Immature natural killer cell (primary cell): ENCODE data around the gene AIP. TPM values are rescaled to one million over a fixed set of nuclear protein-coding genes. Genes with fewer than 3 reads are reported as not detected.
"Not testable (repeated sequence)": the region's sequence is repeated elsewhere in the genome, so short reads cannot be mapped to it uniquely, and the experiment has no call there.

Experiments used
- DNase-seq, 3 donors: peaks; one replicate each; pipeline ENCODE4 v3.0.0; 2022; ENCODE audit warnings: mixed read lengths in 1 of 3
- H3K27ac Mint-ChIP-seq, 6 donors: one replicate each; pipeline ENCODE4 v1.8.0; 2020; ENCODE audit warnings: mixed read lengths in 6 of 6, mild to moderate bottlenecking in 5 of 6, inconsistent platforms in 4 of 6, moderate library complexity in 3 of 6
- H3K27me3 Mint-ChIP-seq, 3 donors: one replicate each; pipeline ENCODE4 v1.8.0; 2020 to 2021; ENCODE audit warnings: low read depth in 3 of 3, mild to moderate bottlenecking in 3 of 3, mixed read lengths in 3 of 3, moderate library complexity in 3 of 3, inconsistent platforms in 1 of 3
- H3K36me3 Mint-ChIP-seq, 3 donors: one replicate each; pipeline ENCODE4 v1.8.0; 2020; ENCODE audit warnings: mixed read lengths in 3 of 3, inconsistent platforms in 2 of 3, mild to moderate bottlenecking in 2 of 3
- H3K4me1 Mint-ChIP-seq, 2 donors: one replicate each; pipeline ENCODE4 v1.8.0; 2020; ENCODE audit warnings: inconsistent platforms in 2 of 2, mild to moderate bottlenecking in 2 of 2, mixed read lengths in 2 of 2, moderate library complexity in 1 of 2
- H3K4me3 Mint-ChIP-seq, 5 donors: one replicate each; pipeline ENCODE4 v1.8.0; 2020; ENCODE audit warnings: mild to moderate bottlenecking in 5 of 5, mixed read lengths in 5 of 5, inconsistent platforms in 3 of 5, moderate library complexity in 3 of 5
- H3K9me3 Mint-ChIP-seq, 6 donors: one replicate each; pipeline ENCODE4 v1.8.0; 2020; ENCODE audit warnings: mild to moderate bottlenecking in 6 of 6, mixed read lengths in 6 of 6, inconsistent platforms in 4 of 6, moderate library complexity in 3 of 6
- polyA plus RNA-seq, 3 donors: library from polyadenylated mRNA; unstranded; fragments of 300-500 nt; fragmentation: Illumina TruSeq; gene quantifications; one replicate each; pipeline ENCODE4 v1.2.3, GENCODE V29; 2021

The AIP gene
- polyA plus RNA-seq, 3 donors from 2014 or later = 130 to 163 (median 157) TPM

DNA sequence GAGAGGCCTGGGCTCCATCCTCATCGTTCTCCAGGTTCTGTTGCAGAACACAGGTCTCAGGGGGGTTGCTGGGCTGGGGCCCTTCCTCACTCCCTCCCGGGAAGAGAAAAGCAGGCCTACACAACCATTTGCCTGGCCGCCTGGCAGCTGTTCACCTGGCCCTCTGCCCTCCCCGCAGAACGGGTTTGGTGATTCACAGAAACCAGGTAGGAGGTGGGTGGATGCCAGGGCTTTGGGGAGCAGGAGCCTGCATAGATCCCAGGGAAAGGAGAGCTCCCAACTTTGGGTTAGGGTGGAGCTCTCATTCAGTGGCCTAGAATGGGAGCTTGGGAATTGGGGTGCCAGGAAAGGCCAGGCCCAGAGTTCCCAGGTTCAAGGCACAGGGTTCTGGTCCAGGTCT is 14.8 kb upstream of the AIP start:
- Mint-ChIP-seq H3K4me1 (peaks cover 25 to 29% of the 10 kb centered on the region in 2 donors), H3K27me3 (peaks cover 0 to 9% (median 2%) of the 10 kb centered on the region in 3 donors), H3K36me3 (no peaks in the 10 kb centered on the region), H3K4me3 (peak overlapping the region; percentile 82 to 87 (median 83)), H3K27ac (peak overlapping the region; percentile 61 to 89 (median 78)), H3K9me3 (no peaks in the 10 kb centered on the region)
- DNase-seq = no peak

DNA sequence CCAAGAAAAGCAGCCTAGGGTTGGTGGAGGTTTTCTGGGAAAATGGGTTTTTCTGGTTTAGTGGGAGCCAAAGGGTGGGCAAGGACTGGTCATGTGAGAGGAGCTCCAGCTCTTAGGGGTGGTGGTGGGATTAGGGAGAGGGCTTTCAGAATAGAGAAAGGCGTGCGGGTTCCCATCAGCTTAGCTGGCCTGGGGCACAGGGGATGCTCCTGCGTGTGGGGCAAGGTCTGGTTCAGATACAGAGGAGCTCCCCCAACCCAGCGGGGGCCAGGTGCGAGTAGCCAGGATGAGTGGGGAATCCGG is 14.4 kb upstream of the AIP start:
- Mint-ChIP-seq H3K27ac (peak overlapping the region; percentile 61 to 89 (median 77)), H3K9me3 (no peaks in the 10 kb centered on the region), H3K4me1 (peaks cover 25 to 29% of the 10 kb centered on the region in 2 donors), H3K36me3 (no peaks in the 10 kb centered on the region), H3K4me3 (peak overlapping the region; percentile 82 to 87 (median 83)), H3K27me3 (peaks cover 0 to 9% (median 3%) of the 10 kb centered on the region in 3 donors)
- DNase-seq = no peak

DNA sequence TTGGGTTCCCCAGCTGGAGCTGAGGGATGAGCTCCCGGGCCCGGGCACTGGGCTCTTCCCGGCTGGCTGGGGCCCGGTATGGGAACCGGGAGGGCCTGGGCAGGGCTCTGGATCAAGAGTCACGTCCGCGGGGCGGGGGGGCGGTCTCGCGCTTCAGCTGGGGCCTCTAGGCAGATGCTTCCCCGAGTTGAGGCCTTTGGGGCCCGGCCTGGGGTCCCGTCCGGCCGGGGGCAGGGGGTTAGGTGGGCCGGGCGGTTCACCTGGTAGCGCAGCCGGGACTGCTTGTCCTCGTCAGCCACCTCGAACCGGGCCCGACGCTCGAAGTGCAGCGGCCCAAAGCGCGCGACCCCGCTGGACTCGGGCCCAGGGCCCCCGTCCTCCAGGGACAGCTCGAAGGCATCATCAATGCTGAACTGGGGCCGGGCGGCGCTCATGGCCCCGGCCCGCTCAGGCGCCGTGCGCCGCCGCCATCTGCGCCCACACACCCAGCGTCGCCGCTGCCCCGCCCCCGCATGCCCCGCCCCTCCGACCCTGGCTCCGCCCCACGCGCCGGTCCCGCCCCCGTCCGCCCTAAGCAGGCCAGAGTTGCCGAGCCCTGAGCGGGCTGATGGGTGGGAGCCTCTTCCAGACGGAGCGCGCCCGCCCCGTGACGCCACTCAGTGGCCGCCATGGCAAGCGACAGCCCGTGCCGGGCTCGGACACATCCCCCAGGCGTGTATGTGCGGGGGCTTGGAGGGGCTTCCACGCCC is 13.9 kb upstream of the AIP start, which contains the start of gene TMEM134:
Gene TMEM134 (minus strand): TSS at position 493 of the 749 bp plus-strand sequence. CDS start 59 bp downstream, at position 434.
- H3K36me3 Mint-ChIP-seq = no peaks in the 10 kb centered on the region
- H3K27me3 Mint-ChIP-seq = peaks cover 0 to 9% (median 3%) of the 10 kb centered on the region in 3 donors
- peak within 1 kb of the TSS; percentile 70 to 92 (median 86) for H3K27ac Mint-ChIP-seq
- H3K4me1 Mint-ChIP-seq = peaks cover 24 to 26% of the 10 kb centered on the region in 2 donors
- DNase-seq = peak; percentile 85 to 90 (median 89)
- H3K9me3 Mint-ChIP-seq = no peaks in the 10 kb centered on the region
- H3K4me3 Mint-ChIP-seq = peak within 1 kb of the TSS; percentile 82 to 87 (median 83)

DNA sequence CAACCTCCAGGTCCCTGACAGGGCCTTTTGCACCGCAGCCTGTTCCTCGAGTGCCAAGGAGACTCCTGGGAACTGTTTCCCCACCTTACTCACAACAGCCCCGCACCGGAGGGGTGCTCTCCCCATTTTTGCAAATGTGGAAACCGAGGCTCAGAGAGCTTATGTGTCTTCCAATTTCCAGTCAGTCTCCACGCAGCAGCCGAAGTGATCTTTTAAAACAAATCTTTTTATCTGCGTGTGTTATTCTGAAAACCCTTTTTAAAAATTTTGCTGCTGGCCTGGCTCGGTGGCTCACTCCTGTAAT is 13.4 kb upstream of the AIP start:
- Mint-ChIP-seq H3K4me3 (peak overlapping the region; percentile 71 to 83 (median 80)), H3K27me3 (peaks cover 0 to 8% (median 3%) of the 10 kb centered on the region in 3 donors), H3K36me3 (no peaks in the 10 kb centered on the region), H3K27ac (peak overlapping the region; percentile 70 to 92 (median 84)), H3K9me3 (no peaks in the 10 kb centered on the region), H3K4me1 (peaks cover 19 to 21% of the 10 kb centered on the region in 2 donors)
- no peak for DNase-seq

DNA sequence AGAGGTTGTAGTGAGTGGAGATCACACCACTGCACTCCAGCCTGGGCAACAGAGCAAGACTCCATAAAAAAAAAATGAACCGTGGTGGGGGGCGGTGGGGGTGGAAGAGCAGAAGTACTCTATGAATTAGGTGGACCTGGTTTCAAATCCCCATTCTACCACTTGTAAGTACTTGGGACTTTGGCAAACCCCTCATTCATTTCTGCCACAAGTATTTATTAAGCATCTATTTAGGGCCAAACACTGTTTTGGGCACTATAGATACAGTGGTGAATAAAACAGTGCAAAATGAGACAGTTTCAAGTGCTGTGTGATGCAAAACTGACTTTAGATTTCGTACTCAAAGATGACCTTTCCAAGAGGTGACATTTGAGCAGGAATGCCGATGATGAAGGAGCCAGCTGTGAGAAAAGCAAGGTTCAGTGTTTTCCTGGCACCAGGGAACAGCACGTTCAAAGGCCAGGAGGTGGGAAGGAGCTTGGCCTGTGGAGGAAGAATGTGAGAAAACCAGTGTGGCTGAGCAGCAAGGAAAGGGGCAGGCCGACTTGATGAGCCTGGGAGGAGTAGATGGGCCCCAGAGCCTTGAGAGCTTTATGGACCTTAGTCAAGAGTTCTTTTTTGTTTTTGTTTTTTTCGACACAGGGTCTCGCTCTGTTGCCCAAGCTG is 12.4 kb upstream of the AIP start:
- no peaks in the 10 kb centered on the region for H3K9me3 Mint-ChIP-seq
- no peak for DNase-seq
- peaks cover 13 to 16% of the 10 kb centered on the region in 2 donors for H3K4me1 Mint-ChIP-seq
- peak overlapping the region in 3 of 5 donors; percentile 32 to 80 (median 68) for H3K4me3 Mint-ChIP-seq
- H3K27me3 Mint-ChIP-seq = peaks cover 0 to 4% (median under 1%) of the 10 kb centered on the region in 3 donors
- no peaks in the 10 kb centered on the region for H3K36me3 Mint-ChIP-seq
- peak overlapping the region in 4 of 6 donors; percentile 40 to 71 (median 62) for H3K27ac Mint-ChIP-seq

DNA sequence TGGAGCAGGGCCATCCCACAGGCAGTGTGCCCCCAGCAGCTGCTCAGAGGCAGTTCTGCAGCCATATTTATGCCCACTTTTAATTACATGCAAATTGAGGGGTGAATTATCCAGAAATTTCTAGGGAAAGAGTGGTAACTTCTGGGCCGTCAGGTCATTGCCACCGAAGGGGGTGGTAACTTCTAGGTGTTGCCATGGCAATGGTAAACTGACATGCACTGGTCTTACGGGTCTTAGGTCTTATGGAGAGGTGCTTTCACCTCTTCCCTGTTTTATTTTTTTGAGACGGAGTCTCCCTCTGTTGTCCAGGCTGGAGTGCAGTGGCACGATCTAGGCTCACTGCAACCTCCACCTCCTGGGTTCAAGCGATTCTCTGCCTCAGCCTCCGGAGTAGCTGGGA is 9.9 kb upstream of the AIP start:
- H3K36me3 Mint-ChIP-seq = no peaks in the 10 kb centered on the region
- no peak for DNase-seq

DNA sequence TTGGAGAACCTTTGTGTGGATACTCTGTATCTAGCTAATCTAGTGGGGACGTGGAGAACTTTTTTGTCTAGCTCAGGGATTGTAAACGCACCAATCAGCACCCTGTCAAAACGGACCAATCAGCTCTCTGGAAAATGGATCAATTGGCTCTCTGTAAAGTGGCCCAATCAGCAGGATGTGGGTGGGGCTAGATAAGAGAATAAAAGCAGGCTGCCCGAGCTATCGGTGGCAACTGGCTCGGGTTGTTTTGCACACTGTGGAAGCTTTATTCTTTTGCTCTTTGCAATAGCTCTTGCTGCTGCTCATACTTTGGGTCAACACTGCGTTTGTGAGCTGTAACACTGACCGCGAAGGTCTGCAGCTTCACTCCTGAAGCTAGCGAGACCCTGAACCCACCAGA is 6.1 kb upstream of the AIP start:
- not testable (repeated sequence) for H3K27me3 Mint-ChIP-seq, H3K9me3 Mint-ChIP-seq, DNase-seq, H3K36me3 Mint-ChIP-seq, H3K4me1 Mint-ChIP-seq, H3K4me3 Mint-ChIP-seq, H3K27ac Mint-ChIP-seq

More for the DNA sequence above, 9.9 kb upstream of the AIP start:
- peaks cover 9 to 12% of the 10 kb centered on the region in 2 donors for H3K4me1 Mint-ChIP-seq
- peak overlapping the region in 1 of 6 donors; percentile 16 for H3K27ac Mint-ChIP-seq
- H3K4me3 Mint-ChIP-seq = no peak overlapping the region
- H3K9me3 Mint-ChIP-seq = no peaks in the 10 kb centered on the region
- H3K27me3 Mint-ChIP-seq = peaks cover 0 to 7% (median 3%) of the 10 kb centered on the region in 3 donors

DNA sequence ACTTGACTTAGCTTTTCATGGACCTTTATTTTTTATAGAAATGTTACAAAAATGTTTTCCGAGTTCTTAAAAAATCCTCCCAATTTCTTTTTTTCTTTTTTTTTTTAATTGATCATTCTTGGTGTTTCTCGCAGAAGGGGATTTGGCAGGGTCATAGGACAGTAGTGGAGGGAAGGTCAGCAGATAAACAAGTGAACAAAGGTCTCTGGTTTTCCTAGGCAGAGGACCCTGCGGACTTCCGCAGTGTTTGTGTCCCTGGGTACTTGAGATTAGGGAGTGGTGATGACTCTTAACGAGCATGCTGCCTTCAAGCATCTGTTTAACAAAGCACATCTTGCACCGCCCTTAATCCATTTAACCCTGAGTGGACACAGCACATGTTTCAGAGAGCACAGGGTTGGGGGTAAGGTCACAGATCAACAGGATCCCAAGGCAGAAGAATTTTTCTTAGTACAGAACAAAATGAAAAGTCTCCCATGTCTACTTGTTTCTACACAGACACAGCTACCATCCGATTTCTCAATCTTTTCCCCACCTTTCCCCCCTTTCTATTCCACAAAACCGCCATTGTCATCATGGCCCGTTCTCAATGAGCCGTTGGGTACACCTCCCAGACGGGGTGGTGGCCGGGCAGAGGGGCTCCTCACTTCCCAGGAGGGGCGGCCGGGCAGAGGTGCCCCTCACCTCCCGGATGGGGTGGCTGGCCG is 5.3 kb upstream of the AIP start:
- not testable (repeated sequence) for H3K9me3 Mint-ChIP-seq, H3K27ac Mint-ChIP-seq, H3K4me3 Mint-ChIP-seq, H3K36me3 Mint-ChIP-seq, DNase-seq, H3K4me1 Mint-ChIP-seq, H3K27me3 Mint-ChIP-seq

DNA sequence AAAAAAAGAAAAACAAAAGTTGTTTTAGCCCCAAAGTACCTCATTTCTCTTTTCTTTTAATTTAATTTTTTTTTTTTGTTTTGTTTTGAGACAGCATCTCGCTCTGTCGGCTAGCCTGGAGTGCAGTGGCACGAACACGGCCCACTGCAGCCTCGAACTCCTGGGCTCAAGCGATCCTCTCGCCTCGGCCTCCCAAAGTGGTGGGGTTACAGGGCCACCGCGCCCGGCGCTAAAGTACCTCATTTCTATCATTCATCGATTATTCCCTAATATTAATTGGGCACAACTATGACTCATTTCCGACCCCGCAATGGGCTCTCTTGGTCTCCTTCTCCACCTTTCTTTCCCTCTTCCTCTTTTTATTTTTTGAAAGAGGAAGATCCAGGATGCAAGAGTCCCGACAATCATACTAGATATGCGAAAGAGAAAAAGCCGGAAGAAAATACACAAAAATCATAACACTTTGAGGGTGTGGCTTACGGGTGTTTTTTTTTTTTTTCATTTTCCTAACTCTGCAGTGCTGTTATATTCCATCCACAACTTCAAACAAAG is 475 bp upstream of the AIP start:
- H3K4me3 Mint-ChIP-seq = peak overlapping the region; percentile 96 to 100 (median 99)
- peaks cover 46 to 51% of the 10 kb centered on the region in 2 donors for H3K4me1 Mint-ChIP-seq
- no peak for DNase-seq
- H3K36me3 Mint-ChIP-seq = peaks cover 0 to 4% (median 2%) of the 10 kb centered on the region in 3 donors
- H3K27me3 Mint-ChIP-seq = peaks cover 6 to 9% (median 9%) of the 10 kb centered on the region in 3 donors
- peak overlapping the region; percentile 96 to 100 (median 100) for H3K27ac Mint-ChIP-seq
- H3K9me3 Mint-ChIP-seq = no peaks in the 10 kb centered on the region

DNA sequence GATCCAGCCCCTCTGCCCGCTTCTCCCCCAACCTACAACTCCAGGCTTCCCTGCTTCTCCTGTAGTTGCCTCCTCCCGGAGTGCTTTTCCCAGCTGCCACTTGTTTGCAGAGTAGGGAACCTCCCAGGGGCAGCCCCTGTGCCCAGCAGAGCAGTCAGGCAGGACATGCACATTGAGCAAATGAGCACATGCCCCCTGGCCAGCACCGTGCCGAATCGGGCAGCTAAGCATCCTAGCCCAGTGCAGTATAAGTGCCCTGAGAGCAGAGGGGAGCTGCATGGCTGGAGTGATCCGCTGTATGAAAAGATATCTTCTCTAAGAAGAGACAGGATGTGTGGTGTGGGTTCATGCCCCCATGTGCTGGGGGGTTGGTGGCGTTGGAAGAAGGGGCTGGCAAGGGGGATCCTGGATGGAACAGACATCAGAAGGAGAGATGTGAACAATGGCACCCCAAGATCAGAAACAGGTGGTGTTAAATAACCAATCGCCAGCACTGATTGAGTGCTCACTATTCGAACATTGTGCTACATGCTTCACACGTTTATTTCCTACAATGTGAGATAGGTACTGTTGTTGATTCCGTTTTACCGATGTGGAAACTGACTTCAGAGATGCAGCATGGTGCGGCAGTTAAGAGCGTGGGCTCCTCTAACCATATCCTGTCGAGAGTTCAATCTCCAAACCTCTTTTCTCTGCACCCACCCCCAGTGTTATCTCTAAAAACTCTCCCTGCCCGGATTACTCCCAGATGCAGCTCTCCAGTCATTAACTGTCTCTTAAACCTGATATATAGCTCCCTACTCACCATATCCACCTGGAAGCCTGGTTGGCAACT is 1.2 kb downstream of the AIP start:
- no peaks in the 10 kb centered on the region for H3K9me3 Mint-ChIP-seq
- H3K27ac Mint-ChIP-seq = peak overlapping the region; percentile 96 to 100 (median 100)
- peak overlapping the region; percentile 96 to 100 (median 99) for H3K4me3 Mint-ChIP-seq
- peaks cover 55 to 60% of the 10 kb centered on the region in 2 donors for H3K4me1 Mint-ChIP-seq
- DNase-seq = peak; percentile 19 to 53 (median 33)
- H3K27me3 Mint-ChIP-seq = peaks cover 5 to 9% (median 6%) of the 10 kb centered on the region in 3 donors
- H3K36me3 Mint-ChIP-seq = peaks cover 0 to 10% (median 9%) of the 10 kb centered on the region in 3 donors

DNA sequence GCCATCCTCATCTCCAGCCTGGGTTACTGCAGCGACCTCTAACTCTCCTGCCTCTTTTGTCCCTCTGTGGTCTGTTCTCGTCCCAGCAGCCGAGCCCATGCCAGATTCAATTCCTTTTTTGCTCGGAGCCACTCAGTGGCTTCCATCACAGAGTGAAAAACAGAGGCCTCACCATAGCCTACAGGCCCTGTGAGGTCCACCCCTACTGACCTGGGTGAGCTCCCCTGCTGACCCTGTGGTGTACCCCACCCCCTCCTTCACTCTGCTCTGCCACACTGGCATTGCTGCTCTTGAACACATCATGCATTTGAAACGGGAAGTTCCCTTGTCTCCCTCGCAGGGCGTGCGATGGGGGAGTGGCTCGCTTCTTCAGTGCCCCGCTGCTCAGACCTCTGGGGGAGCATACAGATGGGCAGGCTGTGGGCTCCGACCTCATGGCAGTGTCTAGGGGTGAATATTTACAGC is 2.1 kb downstream of the AIP start:
- peak; percentile 20 to 41 (median 20) for DNase-seq
- peak overlapping the region; percentile 96 to 100 (median 99) for H3K4me3 Mint-ChIP-seq
- no peaks in the 10 kb centered on the region for H3K9me3 Mint-ChIP-seq
- H3K27ac Mint-ChIP-seq = peak overlapping the region; percentile 96 to 100 (median 100)
- peaks cover 5 to 9% (median 6%) of the 10 kb centered on the region in 3 donors for H3K27me3 Mint-ChIP-seq
- H3K36me3 Mint-ChIP-seq = peaks cover 0 to 14% (median 9%) of the 10 kb centered on the region in 3 donors
- H3K4me1 Mint-ChIP-seq = peaks cover 57 to 60% of the 10 kb centered on the region in 2 donors

DNA sequence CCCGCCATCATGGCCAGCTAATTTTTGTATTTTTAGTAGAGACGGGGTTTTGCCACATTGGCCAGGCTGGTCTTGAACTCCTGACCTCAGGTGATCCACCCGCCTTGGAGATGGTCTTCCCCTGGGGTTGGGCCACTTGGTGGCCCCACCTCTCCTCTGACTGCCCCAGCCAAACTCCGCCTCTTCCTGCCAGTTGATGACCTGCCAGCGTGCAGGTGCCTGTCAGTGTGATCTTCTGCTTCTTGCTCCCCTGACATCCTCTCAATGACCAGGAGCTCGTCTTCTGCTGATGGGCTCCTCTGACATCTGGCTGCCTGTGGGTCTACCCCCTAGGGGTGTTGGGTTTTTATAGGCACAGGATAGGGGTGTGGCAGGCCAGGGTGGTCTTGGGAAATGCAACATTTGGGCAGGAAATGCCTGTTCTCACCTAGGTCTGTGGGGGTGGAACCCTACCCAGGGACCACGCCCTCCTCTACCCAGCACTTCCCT is 3.1 kb downstream of the AIP start:
- H3K4me1 Mint-ChIP-seq = peaks cover 57 to 60% of the 10 kb centered on the region in 2 donors
- peak; percentile 17 to 30 (median 19) for DNase-seq
- not testable (repeated sequence) for H3K9me3 Mint-ChIP-seq, H3K27me3 Mint-ChIP-seq
- peak overlapping the region; percentile 52 to 82 (median 75) for H3K4me3 Mint-ChIP-seq
- H3K36me3 Mint-ChIP-seq = peaks cover 0 to 15% (median 9%) of the 10 kb centered on the region in 3 donors
- peak overlapping the region; percentile 66 to 90 (median 87) for H3K27ac Mint-ChIP-seq
